SK-N-SH (cell line): Measurements from ENCODE around the gene SORBS2.

Experiments used
- FOXJ3 ChIP-seq: sonication (generic); formaldehyde crosslinking; IDR thresholded peaks from 2 replicates; pipeline ENCODE4 v1.5.1; 2020; ENCODE audit warnings: mild to moderate bottlenecking, missing genetic modification reagents
- GATA2 ChIP-seq: sonication (generic); formaldehyde crosslinking; IDR thresholded peaks from 2 replicates; pipeline ENCODE4 v1.5.0; 2020; ENCODE audit warnings: mild to moderate bottlenecking, missing genetic modification reagents
- MAX ChIP-seq: IDR thresholded peaks from 2 replicates; pipeline ENCODE4 v1.4.0; 2012; ENCODE audit warnings: low read depth
- RCOR1 ChIP-seq: fragments of 150-350 bp; IDR thresholded peaks from 2 replicates; pipeline ENCODE4 v1.6.1; 2017; ENCODE audit warnings: antibody characterized with exemption, low read length
- REST ChIP-seq: IDR thresholded peaks from 2 replicates; pipeline ENCODE4 v1.6.1; 2012; ENCODE audit warnings: mild to moderate bottlenecking, low read depth, low read length, moderate library complexity
- TAF1 ChIP-seq: IDR thresholded peaks from 2 replicates; pipeline ENCODE4 v1.6.1; 2012; ENCODE audit warnings: low read depth, mild to moderate bottlenecking, low read length, moderate library complexity, borderline replicate concordance
- TEAD4 ChIP-seq: IDR thresholded peaks from 2 replicates; pipeline ENCODE4 v1.4.0; 2012; ENCODE audit warnings: mild to moderate bottlenecking, borderline replicate concordance; ENCODE audit not compliant: insufficient read depth
- YY1 ChIP-seq: IDR thresholded peaks from 2 replicates; pipeline ENCODE4 v1.4.0; 2012; ENCODE audit warnings: low read depth, mild to moderate bottlenecking
- TF ChIP-seq, protein P1 (sequence below): fragments of 200-600 bp; sonication (generic); IDR thresholded peaks from 2 replicates; pipeline ENCODE4 v1.6.1; 2017; ENCODE audit warnings: antibody characterized with exemption, mild to moderate bottlenecking, moderate library complexity
- TF ChIP-seq, protein P2 (sequence below): IDR thresholded peaks from 2 replicates; pipeline ENCODE4 v1.4.0; 2012; ENCODE audit warnings: low read depth, borderline replicate concordance

DNA sequence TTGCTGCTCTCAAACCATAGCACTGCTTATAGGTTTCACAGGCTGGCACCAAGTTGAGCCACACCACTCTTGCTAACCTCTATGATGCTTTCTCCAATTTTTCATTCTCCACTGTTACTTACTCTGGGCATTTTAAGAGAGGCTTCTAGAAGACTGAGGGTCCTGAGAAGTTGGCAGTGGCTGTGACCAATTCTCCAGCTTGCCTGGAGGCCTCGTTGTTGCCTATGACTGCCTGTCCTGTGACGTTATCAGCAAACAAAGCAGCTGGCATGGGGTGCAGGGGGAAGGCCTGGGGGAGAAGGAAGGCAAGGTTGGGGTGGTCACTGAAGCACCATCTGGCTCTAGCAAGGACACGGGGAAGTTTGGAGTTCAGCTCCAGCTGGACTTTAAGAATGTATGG, 246.3 kb downstream of the SORBS2 start:
- TF ChIP-seq, protein P1, sequence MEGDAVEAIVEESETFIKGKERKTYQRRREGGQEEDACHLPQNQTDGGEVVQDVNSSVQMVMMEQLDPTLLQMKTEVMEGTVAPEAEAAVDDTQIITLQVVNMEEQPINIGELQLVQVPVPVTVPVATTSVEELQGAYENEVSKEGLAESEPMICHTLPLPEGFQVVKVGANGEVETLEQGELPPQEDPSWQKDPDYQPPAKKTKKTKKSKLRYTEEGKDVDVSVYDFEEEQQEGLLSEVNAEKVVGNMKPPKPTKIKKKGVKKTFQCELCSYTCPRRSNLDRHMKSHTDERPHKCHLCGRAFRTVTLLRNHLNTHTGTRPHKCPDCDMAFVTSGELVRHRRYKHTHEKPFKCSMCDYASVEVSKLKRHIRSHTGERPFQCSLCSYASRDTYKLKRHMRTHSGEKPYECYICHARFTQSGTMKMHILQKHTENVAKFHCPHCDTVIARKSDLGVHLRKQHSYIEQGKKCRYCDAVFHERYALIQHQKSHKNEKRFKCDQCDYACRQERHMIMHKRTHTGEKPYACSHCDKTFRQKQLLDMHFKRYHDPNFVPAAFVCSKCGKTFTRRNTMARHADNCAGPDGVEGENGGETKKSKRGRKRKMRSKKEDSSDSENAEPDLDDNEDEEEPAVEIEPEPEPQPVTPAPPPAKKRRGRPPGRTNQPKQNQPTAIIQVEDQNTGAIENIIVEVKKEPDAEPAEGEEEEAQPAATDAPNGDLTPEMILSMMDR: no peak
- TF ChIP-seq FOXJ3 (CRISPR knock-in tag) (no peak), YY1 (no peak), GATA2 (CRISPR knock-in tag) (no peak), TEAD4 (no peak), TAF1 (no peak), REST (no peak), MAX (no peak), RCOR1 (no peak)
- TF ChIP-seq, protein P2, sequence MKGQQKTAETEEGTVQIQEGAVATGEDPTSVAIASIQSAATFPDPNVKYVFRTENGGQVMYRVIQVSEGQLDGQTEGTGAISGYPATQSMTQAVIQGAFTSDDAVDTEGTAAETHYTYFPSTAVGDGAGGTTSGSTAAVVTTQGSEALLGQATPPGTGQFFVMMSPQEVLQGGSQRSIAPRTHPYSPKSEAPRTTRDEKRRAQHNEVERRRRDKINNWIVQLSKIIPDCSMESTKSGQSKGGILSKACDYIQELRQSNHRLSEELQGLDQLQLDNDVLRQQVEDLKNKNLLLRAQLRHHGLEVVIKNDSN: no peak
